Keratinocyte (primary cell): ENCODE measurements around the gene LRIG2.
"Not testable (repeated sequence)": the region's sequence is repeated elsewhere in the genome, so short reads cannot be mapped to it uniquely, and the experiment has no call there.

Experiments used
- CTCF ChIP-seq, 3 experiments: IDR thresholded peaks in 1 of 3; conservative IDR thresholded peaks in 1 of 3; optimal IDR thresholded peaks in 1 of 3; 2 replicates in 2 of 3; 3 replicates in 1 of 3; pipeline versions ENCODE3 to v1.5.1; 2011; ENCODE audit warnings: low read length in 3 of 3, mild to moderate bottlenecking in 3 of 3, moderate library complexity in 2 of 3, control low read depth in 1 of 3, inconsistent platforms in 1 of 3; ENCODE audit not compliant: insufficient read depth in 2 of 3; ENCODE audit errors: extremely low read depth in 1 of 3
- EZH2 ChIP-seq: IDR thresholded peaks from one replicate; pipeline ENCODE4 v1.6.1; 2012; ENCODE audit warnings: inconsistent platforms, mild to moderate bottlenecking, low read length, moderate library complexity

GRCh38 chr1:113043144-113043488, 29.9 kb upstream of the LRIG2 start:
- TF ChIP-seq CTCF (optimal IDR thresholded peaks at IDR 0.05 in 1 of 3, IDR thresholded peaks at IDR 0.05 in 1 of 3, conservative IDR thresholded peaks at IDR 0.05 in 1 of 3; ENCODE audit: extremely low read depth in 1 of 3, insufficient read depth in 2 of 3, low read length in 3 of 3); EZH2: not testable (repeated sequence)
